ENCODE data around the gene ALX4.

ALX4 gene

GRCh38 chr11:44267750-44268613 lies 42.0 kb downstream of the ALX4 start:
- DNase-seq (ENCODE audit: low read depth, low spot score), result no peak

- no peak for DNase-seq (ENCODE audit: low read depth, low spot score)
Measured at GRCh38 chr11:44267006-44267749, 42.8 kb downstream of the ALX4 start.

GRCh38 chr11:44266056-44266780 lies 43.7 kb downstream of the ALX4 start:
- no peak for DNase-seq (ENCODE audit: low read depth, low spot score)

GRCh38 chr11:44264761-44265160 lies 45.2 kb downstream of the ALX4 start:
- no peak for DNase-seq (ENCODE audit: low read depth, low spot score)

GRCh38 chr11:44264438-44264749 lies 45.5 kb downstream of the ALX4 start:
- no peak for DNase-seq (ENCODE audit: low read depth, low spot score)

- no peak for DNase-seq (ENCODE audit: low read depth, low spot score)
Measured at GRCh38 chr11:44263738-44264437, 46.1 kb downstream of the ALX4 start.

GRCh38 chr11:44261800-44262591 lies 47.9 kb downstream of the ALX4 start:
- DNase-seq (ENCODE audit: low read depth, low spot score), result no peak

GRCh38 chr11:44260081-44260480 lies 49.9 kb downstream of the ALX4 start:
- no peak for DNase-seq (ENCODE audit: low read depth, low spot score)

- no peak for DNase-seq (ENCODE audit: low read depth, low spot score)
Measured at GRCh38 chr11:44258839-44259420, 51.0 kb downstream of the ALX4 start.

- no peak for DNase-seq (ENCODE audit: low read depth, low spot score)
Measured at GRCh38 chr11:44258190-44258489, 51.8 kb downstream of the ALX4 start.

- no peak for DNase-seq (ENCODE audit: low read depth, low spot score)
Measured at GRCh38 chr11:44257338-44258189, 52.4 kb downstream of the ALX4 start.

- DNase-seq (ENCODE audit: low read depth, low spot score), result no peak
Measured at GRCh38 chr11:44256673-44257291, 53.2 kb downstream of the ALX4 start.

GRCh38 chr11:44255406-44256071 lies 54.4 kb downstream of the ALX4 start:
- DNase-seq (ENCODE audit: low read depth, low spot score), result no peak

- no peak for DNase-seq (ENCODE audit: low read depth, low spot score)
Measured at GRCh38 chr11:44252999-44253602, 56.8 kb downstream of the ALX4 start.

- DNase-seq (ENCODE audit: low read depth, low spot score), result no peak
Measured at GRCh38 chr11:44250421-44250820, 59.5 kb downstream of the ALX4 start.

- no peak for DNase-seq (ENCODE audit: low read depth, low spot score)
Measured at GRCh38 chr11:44248109-44248508, 61.8 kb downstream of the ALX4 start.

- no peak for DNase-seq (ENCODE audit: low read depth, low spot score)
Measured at GRCh38 chr11:44247508-44247907, 62.4 kb downstream of the ALX4 start.

GRCh38 chr11:44246726-44247125 lies 63.2 kb downstream of the ALX4 start:
- DNase-seq (ENCODE audit: low read depth, low spot score), result no peak

Measured in activated CD4-positive, CD25-positive, alpha-beta regulatory T cell treated with anti-CD3 and anti-CD28 coated beads, Interleukin-2, amount 50 U/mL, for 16 hours (primary cell).